NCI-H526 (cell line): ENCODE measurements around the gene AMPD2.
A peak's percentile ranks its signal among the peaks of the same experiment; 100 is the strongest.

Experiments used
- DNase-seq, 2 experiments: peaks; one replicate each; lab custom pipeline; 2025; lab: John Stamatoyannopoulos, UW

Gene AMPD2

GRCh38 chr1:109630898-109631512, 11.4 kb downstream of the AMPD2 start:
- DNase-seq, result no peak

DNA sequence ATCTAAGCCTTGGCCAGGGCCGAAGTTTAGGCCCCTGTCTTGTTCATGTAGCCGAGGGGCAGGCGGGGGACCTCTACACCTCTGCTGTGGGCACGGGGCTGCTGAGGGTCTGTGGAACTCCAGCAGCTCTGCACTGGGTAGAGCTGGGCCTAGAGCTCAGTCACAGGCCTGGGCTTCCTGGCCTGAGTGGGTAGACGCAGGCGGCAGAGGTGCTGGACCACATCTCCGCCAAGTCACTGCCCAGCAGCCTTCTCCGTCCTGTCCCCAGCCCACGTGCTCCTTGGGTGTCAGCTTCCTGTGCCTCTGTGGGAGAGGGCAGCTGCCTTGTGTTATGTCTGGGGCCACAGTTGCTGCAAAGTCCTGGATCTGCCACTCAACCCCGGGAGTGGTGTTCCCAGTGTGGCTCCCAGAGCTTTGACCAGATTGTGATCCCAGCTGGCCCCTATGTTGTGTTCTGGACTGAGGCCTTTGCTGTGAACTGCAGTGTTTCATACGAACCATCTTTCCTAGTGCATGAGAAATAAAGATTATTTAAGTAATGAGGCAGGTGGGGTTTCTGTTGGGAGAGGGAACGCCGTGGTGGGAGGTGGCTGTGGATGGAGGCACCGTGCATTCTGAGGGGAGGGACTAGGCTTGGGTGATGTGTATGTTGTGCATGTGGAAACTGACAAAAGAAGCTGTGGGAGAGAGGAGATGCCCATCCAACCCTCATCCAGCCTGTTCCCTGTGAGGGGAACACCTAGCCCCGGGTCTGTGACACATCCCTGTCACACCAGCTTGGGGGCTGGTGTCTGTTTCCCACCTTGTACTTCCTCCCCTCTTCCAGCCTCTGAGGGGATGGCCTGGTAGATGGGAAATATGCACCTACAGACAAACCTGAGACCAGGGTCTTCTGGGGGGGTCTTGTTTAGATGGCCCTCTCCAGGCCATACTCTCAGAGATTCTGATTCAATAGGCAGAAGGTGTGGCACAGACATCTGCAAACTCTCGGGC, 12.2 kb downstream of the AMPD2 start:
- no peak for DNase-seq

DNA sequence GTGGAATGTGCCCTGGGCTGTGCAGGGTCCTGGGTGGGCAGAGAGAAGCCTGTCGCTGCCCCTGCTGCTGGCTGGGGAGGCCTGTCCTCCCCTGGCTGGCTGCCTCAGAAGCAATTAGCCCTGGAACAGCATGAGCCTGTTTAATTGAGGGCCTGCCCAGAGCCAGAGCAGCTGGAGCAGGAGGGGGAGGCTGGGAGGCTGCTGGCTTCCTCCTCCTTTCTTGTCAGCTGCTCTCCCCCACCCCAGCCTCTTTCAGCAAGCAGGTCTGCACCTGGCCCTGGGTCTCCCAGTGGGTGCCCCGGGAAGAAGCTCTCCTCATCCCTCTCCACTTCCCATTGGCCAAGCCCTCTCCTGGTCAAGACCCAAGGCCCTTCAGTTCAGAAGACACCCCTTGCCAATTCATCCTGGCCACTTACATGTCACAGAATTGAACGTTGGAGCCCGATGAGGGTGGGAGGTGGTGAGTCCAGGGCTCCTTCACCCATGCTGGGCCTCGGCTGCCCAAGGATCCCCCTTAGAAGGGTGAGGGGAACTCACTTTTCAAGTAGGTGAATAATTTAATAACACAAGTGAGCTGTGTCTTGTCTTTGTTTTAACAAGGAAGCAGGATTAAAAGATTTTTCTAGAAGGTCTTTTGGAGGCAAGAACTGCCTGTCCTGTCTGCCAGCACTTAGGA, 13.2 kb downstream of the AMPD2 start:
- DNase-seq, result no peak

DNA sequence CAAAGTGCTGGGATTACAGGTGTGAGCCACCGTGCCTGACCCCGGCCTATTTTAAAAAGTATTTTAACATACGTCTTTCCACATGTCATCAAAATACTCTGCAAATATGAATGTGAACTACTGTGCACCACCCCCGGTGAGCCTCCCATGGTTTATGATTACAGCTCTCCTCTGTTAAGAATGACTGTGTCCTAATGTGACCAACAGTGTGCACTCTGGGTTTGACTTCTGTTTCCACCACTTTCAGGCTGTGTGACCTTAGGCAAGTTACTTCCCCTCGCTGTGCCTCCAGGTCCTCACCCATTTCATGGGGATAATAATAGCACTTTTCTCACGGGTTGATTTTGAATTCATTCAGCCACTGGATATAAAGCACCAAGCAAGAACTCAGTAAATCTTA, 14.7 kb downstream of the AMPD2 start:
- no peak for DNase-seq

DNA sequence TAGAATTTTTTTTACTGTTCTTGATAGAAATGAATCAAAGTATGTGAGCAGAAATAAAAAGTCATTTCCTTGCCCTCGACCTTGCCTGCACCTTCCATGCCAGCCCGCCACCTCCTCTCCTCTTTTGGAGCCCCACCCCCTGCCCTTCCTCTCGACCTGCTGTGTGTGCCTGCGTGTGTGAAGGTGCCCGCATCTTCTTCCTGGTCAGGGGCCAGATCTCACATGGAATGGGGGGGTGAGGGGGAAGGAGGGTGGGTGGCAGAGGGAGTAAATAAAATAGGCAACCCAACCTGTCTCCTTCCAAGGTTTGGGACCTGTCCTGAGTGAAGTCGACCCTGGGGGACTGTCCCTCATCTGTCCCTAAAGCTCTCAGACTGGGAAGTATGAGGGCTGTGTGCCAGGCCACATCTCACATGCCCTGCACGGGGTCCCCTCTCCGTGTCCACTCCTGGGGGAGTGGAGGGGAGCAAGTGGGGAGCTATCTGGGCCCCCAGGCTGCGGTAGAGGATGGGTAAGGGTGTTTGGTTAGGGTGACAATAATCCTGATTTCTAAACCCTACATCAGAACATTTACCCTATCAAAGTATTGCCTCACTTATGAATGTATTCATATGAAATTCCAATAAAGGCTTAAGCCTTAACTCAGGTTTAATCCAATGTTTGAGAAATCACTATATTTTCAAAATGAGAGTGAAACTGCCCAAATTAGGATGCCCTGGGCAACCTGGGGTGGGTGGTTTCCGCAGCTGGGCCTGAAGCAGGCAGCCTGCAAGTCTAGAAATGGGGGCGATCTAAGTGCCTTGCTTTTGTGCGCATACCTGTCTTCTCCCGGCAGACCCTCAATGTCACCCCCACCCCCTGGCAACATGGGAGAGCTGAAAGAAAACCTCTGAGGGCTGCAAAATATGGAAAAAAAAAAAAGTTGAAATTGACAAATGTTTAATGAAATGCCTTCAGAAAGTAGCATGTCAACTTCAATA, 15.4 kb downstream of the AMPD2 start:
- no peak for DNase-seq

DNA sequence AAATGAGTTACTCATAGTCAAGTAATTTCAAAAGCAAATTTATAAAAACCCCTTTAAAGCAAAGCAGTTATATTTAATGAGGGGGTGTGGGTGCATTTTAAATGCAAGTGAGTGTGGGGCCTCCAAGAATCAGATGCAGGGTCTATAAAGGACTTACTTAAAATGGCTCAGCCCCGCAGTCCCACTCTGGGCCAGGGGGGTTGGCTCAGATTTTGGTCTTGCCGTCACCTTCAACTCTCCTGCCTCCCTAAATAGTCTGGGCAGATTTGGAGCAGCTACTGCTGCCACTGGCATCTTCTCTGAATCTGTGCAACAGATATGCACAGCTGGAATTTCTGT, 16.2 kb downstream of the AMPD2 start:
- no peak for DNase-seq

DNA sequence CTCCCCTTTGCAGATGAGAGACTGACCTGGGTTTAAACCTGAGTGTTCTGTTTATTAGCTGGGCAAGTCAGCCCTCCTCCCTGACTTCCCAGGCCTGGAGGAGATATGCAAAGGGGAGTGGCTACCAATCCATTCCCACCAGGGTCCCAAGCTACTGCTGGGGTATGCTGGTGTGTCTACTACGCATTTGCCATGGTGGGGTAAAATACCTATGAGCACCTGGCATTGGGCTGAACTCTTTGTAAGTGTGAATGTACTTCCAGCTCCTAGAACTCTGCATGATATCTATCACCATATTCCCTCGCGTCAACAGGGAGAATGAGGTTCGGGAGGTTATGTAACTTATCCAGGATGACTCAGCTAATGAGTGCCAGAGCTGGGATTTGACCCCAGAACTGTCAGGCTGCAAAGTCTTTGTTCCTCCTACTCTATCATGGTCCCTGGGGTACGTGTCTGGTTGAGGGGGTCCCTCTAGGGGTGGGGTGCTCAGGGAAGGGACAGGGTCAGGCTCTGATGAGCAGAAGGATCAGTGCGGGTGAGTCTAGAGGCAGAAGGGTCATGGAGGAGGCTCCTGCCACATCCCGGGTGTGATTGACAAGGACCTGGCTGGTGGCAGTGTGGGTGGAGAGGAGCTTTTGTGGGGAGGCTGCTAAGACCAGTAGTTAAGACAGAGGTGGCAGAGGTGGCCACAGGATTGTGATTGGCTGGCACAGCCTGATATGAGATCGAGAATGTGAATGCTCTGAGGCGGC, 16.7 kb downstream of the AMPD2 start:
- no peak for DNase-seq

DNA sequence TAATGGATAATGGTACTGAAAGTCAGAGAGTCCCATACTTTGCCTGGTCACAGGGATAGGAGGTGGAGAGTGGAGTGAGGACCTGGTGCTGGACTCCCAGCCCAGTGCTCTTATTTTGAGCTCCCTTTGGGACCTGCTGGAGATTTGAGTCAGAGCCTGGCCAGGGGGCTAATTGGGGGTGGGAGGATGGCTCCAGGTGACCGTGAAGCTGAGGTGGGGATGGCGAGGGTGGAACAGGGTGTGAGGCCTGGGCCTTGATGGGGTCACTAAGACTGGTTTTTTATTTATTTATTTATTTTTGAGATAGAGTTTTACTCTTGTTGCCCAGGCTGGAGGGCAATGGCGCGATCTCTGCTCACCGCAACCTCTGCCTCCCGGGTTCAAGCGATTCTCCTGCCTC, 17.8 kb downstream of the AMPD2 start:
- no peak for DNase-seq

DNA sequence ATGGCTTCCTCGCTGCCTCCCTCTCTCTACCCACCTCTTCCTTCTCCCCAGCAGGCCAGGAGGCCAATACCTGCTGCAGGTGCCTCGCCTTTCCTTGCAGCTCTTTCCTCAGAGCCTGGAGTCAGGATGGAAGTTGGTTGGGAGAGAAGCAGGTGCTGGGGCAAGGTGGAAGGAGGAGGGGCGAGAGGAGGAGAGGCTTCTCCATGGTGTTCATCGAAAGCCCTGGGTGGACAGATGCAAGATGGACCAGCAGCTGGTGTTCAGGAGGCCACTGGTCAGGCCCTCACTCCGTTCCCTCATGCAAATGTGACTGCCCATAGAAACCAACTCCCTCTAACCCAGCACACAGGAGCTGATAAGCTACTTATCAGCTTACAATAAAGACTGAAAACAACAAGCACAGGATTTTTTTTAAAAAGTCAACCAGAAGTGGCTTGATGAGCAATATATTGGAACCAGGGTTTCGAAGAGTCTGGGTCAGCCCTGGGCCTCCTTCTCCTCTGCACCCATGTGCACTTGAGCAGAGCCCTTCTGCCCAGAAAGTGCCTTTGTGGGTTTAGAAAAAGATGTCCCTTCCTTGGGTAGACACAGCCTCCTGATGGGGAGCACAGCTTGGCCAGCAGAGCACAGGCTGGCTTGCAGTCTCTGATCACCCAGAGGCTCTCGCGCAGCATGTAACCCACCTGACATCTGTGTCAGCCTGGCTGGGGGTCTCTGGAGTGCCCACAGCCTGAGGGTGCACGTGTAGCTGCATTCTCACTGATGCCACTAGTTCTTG, 19.6 kb downstream of the AMPD2 start:
- DNase-seq, result no peak

- DNase-seq, result no peak
These were observed 20.2 kb downstream of the AMPD2 start for GRCh38 chr1:109639841-109640184.

GRCh38 chr1:109640285-109640865, 20.7 kb downstream of the AMPD2 start:
- peak; percentile 64 to 86 for DNase-seq

GRCh38 chr1:109641078-109641740, 21.6 kb downstream of the AMPD2 start:
- DNase-seq, result no peak

DNA sequence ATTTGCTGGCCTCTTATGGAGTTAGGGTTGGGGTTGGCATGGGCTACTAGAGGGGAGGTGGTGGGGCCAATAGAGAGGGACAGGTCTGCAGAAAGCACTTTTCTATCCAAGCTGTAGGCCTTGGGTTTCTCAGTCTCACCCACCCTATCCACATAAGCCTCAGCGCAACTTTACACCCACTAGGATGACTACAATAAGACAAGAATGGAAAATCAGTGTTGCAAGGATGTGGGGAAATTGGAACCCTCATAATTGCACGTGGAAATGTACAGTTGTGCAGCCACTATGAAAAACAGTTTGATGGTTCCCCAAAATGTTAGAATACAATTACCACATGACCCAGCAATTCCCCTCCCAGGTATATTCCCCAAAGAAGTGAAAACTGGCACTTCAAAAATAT, 22.2 kb downstream of the AMPD2 start:
- no peak for DNase-seq

DNA sequence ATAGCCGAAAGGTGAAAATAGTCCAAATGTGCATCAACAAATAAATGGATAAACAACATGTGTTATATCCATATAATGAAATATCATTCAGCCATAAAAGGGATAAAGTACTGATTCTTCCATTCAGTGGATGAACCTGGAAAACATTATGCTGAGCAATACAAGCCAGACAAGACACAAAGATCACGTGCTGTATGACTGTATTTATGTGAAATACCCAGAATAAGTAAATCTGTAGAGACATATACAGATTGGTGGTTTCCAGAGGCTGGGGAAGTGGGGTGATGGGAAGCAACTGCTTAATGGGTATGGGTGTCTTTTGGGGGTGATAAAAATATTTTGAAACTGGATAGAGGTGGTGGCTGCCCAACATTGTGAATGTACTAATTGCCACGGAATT, 23.0 kb downstream of the AMPD2 start:
- no peak for DNase-seq

GRCh38 chr1:109643385-109644230, 24.0 kb downstream of the AMPD2 start:
- DNase-seq, result peak; percentile 43 to 94

DNA sequence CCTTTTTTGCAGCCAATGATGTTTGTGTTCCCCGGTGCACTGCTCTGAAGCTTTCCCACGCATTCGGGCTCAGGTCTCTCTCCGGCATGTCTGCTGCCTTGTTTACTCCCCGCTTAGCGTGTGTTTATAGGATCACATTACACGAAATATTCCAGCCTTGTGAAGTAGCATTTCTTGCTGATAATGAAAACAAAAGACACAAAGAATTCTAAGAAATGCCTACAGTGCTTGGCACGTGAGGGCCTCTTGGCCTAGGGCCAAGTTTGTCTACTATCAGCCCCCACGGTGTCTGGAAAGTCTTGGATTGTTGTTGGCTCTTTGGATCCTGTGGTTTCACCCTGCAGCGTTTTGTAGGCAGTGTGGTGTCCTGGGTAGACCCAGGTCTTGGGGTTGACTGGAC, 25.0 kb downstream of the AMPD2 start:
- DNase-seq, result no peak

DNA sequence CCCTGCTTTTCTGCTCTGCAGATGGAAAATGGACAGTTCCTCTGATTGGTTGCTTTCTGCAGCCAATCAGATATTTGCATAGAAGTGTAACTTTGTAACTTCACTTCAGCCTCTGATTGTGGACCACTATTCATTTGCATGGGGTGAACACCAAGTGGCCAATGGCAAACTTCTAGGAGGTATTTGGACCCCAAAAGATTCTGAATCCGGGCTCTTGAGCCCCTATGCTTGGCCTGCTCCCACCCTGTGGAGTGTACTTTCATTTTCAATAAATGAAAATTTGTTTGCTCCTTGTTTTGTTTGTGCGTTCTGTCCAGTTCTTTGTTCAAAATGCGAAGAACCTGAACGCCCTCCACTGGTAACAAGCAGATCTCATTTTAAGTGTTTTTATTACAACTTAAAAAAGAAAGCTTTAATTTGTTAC, 29.9 kb downstream of the AMPD2 start:
- no peak for DNase-seq

GRCh38 chr1:109650609-109651008, 31.0 kb downstream of the AMPD2 start:
- DNase-seq, result no peak
